ENCODE results near the gene HAUS5. TPM values are rescaled to one million over a fixed set of nuclear protein-coding genes. Genes with fewer than 3 reads are reported as not detected.

Gene HAUS5
- total RNA-seq, 1 donor from 2014 or later: 43.1 TPM

DNA sequence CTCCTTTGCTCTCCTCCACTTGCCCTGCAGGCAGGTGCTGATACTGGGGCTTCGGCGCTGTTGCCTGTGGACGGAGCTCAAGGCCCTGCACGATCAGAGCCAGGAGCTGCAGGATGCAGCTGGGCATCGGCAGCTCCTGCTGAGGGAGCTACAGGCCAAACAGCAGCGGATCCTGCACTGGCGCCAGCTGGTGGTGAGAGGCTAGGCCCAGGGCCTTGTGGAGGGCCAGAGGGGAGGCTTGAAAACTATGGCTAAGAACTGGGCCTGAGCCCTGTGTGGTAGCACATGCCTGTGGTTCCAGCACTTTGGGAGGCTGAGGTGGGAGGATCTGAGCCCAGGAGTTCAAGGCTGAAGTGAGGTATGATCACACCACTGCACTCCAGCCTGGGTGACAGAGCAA is 6.3 kb downstream of the HAUS5 start:
- no peak overlapping the region for H3K4me3 Mint-ChIP-seq (ENCODE audit: low read depth)
- no peaks in the 10 kb centered on the region for H3K4me1 Mint-ChIP-seq (ENCODE audit: low read depth)
- intact Hi-C loops (cut with micrococcal nuclease): no loop called here
- no peak overlapping the region for H3K27ac Mint-ChIP-seq
- no peaks in the 10 kb centered on the region for H3K27me3 Mint-ChIP-seq (ENCODE audit: low read depth)
- H3K9me3 Mint-ChIP-seq: no peaks in the 10 kb centered on the region
- no peak for DNase-seq (ENCODE audit: low spot score)
- peaks cover 17% of the 10 kb centered on the region for H3K36me3 Mint-ChIP-seq (ENCODE audit: low read depth)

DNA sequence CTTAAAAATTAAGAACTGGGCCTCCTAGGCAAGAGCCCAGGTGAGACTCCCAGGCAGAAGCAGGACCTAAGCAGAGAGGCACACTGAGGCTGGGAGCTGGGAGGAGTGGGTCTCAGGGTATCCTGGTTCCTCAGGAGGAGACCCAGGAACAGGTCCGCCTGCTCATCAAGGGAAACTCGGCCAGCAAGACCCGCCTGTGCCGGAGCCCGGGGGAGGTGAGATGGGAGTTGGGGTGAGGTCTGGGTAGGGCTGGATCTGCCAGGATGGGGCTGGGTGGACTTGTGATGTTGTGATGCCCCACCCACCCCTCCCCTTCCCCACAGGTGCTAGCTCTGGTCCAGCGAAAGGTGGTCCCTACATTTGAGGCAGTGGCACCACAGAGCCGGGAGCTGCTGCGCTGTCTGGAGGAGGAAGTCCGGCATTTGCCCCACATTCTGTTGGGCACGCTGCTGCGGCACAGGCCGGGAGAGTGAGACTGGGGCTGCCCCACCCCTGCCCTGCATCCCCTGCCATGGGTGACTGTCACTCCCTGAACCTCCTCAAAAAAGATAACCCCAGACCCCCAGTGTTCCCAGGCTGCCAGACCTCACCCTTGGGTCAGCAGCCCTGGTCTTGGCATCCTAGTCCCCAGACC is 6.9 kb downstream of the HAUS5 start:
- Mint-ChIP-seq H3K4me1 (ENCODE audit: low read depth) (no peaks in the 10 kb centered on the region), H3K27me3 (ENCODE audit: low read depth) (no peaks in the 10 kb centered on the region), H3K9me3 (no peaks in the 10 kb centered on the region), H3K27ac (no peak overlapping the region), H3K36me3 (ENCODE audit: low read depth) (peaks cover 17% of the 10 kb centered on the region), H3K4me3 (ENCODE audit: low read depth) (no peak overlapping the region)
- intact Hi-C loops (cut with micrococcal nuclease): no loop called here
- DNase-seq (ENCODE audit: low spot score): no peak

DNA sequence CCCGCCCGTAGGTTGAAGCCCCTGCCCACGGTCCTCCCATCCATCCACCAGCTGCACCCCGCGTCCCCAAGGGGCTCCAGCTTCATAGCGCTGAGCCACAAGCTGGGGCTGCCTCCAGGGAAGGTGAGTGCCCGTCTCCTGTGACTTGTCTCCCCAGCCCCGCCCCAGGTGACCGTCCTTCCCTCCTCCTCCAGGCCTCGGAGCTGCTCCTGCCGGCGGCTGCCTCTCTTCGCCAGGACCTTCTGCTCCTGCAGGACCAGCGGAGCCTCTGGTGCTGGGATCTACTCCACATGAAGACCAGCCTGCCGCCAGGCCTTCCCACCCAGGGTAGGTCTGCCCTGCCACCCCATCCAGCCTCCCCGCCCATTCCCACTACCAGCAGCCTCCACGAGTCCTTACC is 7.5 kb downstream of the HAUS5 start:
- Mint-ChIP-seq H3K4me3 (ENCODE audit: low read depth) (no peak overlapping the region), H3K4me1 (ENCODE audit: low read depth) (no peaks in the 10 kb centered on the region), H3K9me3 (no peaks in the 10 kb centered on the region), H3K36me3 (ENCODE audit: low read depth) (peaks cover 17% of the 10 kb centered on the region), H3K27me3 (ENCODE audit: low read depth) (no peaks in the 10 kb centered on the region), H3K27ac (no peak overlapping the region)
- intact Hi-C loops (cut with micrococcal nuclease): no loop called here
- no peak for DNase-seq (ENCODE audit: low spot score)

DNA sequence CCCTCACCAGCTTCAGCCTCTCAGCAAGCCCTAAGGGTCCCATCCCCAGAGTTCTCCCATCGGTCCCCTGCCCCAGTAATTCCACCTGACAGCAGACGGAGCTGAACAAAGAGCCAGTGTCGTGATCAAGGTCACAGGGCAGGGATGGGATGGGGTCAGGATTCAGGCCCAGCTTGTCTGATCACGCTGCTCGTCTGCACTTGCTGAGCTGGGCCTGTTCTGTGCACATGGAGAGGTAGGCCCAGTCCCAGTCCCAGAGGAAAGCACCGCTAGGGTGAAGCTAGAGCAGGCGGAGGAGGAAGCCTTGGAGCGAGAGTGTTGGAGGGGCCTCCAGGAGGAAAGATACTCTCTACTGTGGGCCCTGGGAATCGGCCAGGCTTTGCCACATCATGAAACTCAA is 9.2 kb downstream of the HAUS5 start:
- DNase-seq (ENCODE audit: low spot score): no peak
- H3K4me1 Mint-ChIP-seq (ENCODE audit: low read depth): peaks cover 2% of the 10 kb centered on the region
- H3K4me3 Mint-ChIP-seq (ENCODE audit: low read depth): no peak overlapping the region
- H3K27ac Mint-ChIP-seq: no peak overlapping the region
- no peaks in the 10 kb centered on the region for H3K27me3 Mint-ChIP-seq (ENCODE audit: low read depth)
- peaks cover 10% of the 10 kb centered on the region for H3K36me3 Mint-ChIP-seq (ENCODE audit: low read depth)
- no peaks in the 10 kb centered on the region for H3K9me3 Mint-ChIP-seq
- intact Hi-C loops (cut with micrococcal nuclease): no loop called here

DNA sequence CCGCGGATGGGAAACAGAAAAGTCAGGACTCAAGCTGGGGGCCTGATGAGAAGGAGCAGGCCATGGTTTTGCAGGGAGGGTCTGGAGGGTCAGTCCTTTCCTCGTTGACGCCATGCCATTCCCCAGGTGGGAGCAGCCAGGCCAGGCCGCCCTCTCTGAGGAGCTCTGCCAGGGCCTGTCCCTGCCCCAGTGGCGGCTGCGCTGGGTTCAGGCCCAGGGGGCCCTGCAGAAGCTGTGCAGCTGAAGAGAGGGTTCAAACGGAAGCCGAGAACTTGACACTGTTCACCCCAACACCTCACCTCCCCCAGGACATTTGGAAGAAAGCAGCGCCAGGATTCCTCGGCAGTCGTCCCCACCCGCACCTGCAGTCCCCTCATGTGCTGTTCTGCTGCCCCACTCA is 10.2 kb downstream of the HAUS5 start:
- H3K27ac Mint-ChIP-seq: no peak overlapping the region
- intact Hi-C loops (cut with micrococcal nuclease): no loop called here
- no peak for DNase-seq (ENCODE audit: low spot score)
- peaks cover 2% of the 10 kb centered on the region for H3K4me1 Mint-ChIP-seq (ENCODE audit: low read depth)
- H3K27me3 Mint-ChIP-seq (ENCODE audit: low read depth): no peaks in the 10 kb centered on the region
- H3K36me3 Mint-ChIP-seq (ENCODE audit: low read depth): peaks cover 10% of the 10 kb centered on the region
- H3K9me3 Mint-ChIP-seq: no peaks in the 10 kb centered on the region
- H3K4me3 Mint-ChIP-seq (ENCODE audit: low read depth): no peak overlapping the region

DNA sequence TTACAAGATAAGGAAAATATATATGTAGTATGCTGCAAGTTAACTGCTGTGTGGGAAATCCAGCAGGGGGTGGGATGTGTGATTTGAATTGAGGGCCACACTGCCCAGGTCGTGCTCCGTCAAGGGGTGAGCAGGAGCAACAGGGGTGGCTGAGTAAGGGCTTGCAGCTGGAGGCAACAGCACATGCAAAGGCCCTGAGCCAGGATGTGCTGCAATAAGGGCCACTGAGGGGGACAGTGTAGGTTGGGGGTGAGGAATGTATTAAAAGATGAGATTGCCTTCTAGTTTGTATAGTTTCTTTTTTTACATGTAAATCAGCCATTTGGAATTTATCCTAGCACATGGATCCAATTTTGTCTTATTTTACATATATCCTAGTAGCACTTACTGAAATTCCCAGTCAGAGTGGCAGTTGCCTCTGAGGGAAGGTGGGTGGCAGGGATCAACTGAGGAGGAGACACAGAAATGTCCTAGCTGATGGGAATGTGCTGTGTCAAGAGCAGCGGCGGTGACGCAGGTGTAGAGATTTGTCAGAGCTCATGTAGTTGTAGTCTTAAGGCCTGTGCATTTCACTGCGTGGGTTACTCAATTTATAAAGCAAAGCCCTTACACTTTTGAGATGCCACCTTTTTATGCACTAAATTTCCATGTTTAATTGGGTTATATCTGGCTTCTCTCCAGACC is 10.9 kb downstream of the HAUS5 start:
- Mint-ChIP-seq H3K36me3 (ENCODE audit: low read depth) (peaks cover 10% of the 10 kb centered on the region), H3K27me3 (ENCODE audit: low read depth) (no peaks in the 10 kb centered on the region), H3K4me1 (ENCODE audit: low read depth) (peaks cover 5% of the 10 kb centered on the region), H3K27ac (no peak overlapping the region), H3K4me3 (ENCODE audit: low read depth) (no peak overlapping the region), H3K9me3 (no peaks in the 10 kb centered on the region)
- intact Hi-C loops (cut with micrococcal nuclease): no loop called here
- DNase-seq (ENCODE audit: low spot score): no peak

DNA sequence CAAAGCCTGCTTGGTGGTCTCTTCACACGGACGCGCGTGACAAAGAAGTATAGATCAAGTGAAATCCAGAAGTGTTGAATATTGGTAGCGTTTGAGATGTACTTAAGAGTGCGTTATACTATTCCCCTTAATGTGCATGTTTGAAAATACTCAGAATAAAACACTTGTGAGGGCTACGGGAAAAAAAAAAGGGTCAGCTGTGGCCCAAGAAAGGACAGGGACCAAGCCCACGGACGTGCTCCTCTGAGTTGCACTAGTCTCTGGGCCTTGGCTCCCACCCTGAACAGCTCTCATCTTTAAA is 15.7 kb downstream of the HAUS5 start:
- intact Hi-C loops (cut with micrococcal nuclease): loop anchor here (1.0 kb wide), 3 partner anchors 16 to 82 kb away; partner anchors contain the start of gene HAUS5
- H3K36me3 Mint-ChIP-seq (ENCODE audit: low read depth): peaks cover 31% of the 10 kb centered on the region

DNA sequence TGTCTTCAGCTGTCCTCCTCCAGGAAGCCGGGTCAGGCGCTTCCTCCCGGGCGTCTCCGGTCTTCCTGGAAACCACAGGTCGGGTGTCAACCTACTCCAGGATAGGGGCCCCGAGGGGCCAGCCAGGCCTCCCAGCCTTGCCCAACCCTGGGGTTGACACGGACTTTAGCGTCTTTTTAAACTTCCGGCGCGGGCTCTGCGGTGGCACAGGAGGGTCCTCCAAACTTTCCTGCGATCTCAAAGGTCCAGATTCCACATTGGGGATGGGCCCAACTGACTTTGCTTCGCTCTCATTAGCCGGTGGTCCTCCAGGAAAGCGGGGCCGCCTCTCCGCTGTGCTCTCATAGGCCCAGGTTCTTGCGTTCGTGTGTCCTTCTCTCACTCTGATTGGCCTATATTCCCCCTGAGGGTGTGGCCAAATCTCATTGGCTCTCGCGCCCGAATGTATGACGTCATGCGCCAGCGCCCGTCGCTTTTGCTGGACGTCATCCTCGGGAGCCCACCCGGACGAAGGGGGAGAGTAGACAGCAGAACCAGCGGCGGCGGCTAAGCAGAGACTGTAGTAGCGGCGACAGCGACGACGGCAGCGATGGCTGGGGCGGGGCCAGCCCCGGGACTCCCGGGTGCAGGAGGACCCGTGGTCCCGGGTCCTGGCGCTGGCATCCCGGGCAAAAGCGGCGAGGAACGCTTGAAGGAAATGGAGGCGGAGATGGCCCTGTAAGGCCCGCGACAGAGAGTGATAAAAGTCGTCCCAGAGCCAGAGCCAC is 16.2 kb downstream of the HAUS5 start, which contains the start of gene RBM42:
Gene RBM42, plus strand, starts transcription at position 472 of the 767 bp plus-strand sequence. Its CDS starts 118 bp downstream, at position 590.
- intact Hi-C loops (cut with micrococcal nuclease): loop anchor here (1.0 kb wide), 3 partner anchors 16 to 82 kb away; partner anchors contain the start of gene HAUS5
- Mint-ChIP-seq H3K36me3 (ENCODE audit: low read depth) (peaks cover 34% of the 10 kb centered on the region), H3K27me3 (ENCODE audit: low read depth) (no peaks in the 10 kb centered on the region), H3K4me1 (ENCODE audit: low read depth) (peaks cover 14% of the 10 kb centered on the region), H3K9me3 (no peaks in the 10 kb centered on the region), H3K27ac (peak within 1 kb of the TSS; percentile 99), H3K4me3 (ENCODE audit: low read depth) (peak within 1 kb of the TSS; percentile 100)
- peak; percentile 97 for DNase-seq (ENCODE audit: low spot score)

More for the DNA sequence above, 15.7 kb downstream of the HAUS5 start:
- no peaks in the 10 kb centered on the region for H3K27me3 Mint-ChIP-seq (ENCODE audit: low read depth)
- peaks cover 14% of the 10 kb centered on the region for H3K4me1 Mint-ChIP-seq (ENCODE audit: low read depth)
- no peaks in the 10 kb centered on the region for H3K9me3 Mint-ChIP-seq
- H3K27ac Mint-ChIP-seq: peak overlapping the region; percentile 99
- H3K4me3 Mint-ChIP-seq (ENCODE audit: low read depth): peak overlapping the region; percentile 100
- DNase-seq (ENCODE audit: low spot score): no peak

DNA sequence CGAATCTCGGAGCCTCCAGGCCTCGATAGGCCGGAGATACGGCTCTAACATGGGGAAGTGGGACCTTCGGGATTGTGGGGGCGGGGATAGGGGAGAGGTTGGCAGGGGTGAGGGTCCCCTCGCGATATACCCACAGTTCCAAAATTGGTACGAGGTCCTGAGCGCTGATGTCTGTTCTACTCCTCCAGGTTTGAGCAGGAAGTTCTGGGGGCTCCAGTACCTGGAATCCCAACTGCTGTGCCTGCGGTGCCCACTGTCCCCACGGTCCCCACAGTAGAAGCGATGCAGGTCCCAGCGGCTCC is 16.7 kb downstream of the HAUS5 start:
- Mint-ChIP-seq H3K9me3 (no peaks in the 10 kb centered on the region), H3K4me3 (ENCODE audit: low read depth) (peak overlapping the region; percentile 100), H3K27me3 (ENCODE audit: low read depth) (no peaks in the 10 kb centered on the region), H3K4me1 (ENCODE audit: low read depth) (peaks cover 14% of the 10 kb centered on the region), H3K36me3 (ENCODE audit: low read depth) (peaks cover 39% of the 10 kb centered on the region), H3K27ac (peak overlapping the region; percentile 99)
- no peak for DNase-seq (ENCODE audit: low spot score)
- intact Hi-C loops (cut with micrococcal nuclease): no loop called here

DNA sequence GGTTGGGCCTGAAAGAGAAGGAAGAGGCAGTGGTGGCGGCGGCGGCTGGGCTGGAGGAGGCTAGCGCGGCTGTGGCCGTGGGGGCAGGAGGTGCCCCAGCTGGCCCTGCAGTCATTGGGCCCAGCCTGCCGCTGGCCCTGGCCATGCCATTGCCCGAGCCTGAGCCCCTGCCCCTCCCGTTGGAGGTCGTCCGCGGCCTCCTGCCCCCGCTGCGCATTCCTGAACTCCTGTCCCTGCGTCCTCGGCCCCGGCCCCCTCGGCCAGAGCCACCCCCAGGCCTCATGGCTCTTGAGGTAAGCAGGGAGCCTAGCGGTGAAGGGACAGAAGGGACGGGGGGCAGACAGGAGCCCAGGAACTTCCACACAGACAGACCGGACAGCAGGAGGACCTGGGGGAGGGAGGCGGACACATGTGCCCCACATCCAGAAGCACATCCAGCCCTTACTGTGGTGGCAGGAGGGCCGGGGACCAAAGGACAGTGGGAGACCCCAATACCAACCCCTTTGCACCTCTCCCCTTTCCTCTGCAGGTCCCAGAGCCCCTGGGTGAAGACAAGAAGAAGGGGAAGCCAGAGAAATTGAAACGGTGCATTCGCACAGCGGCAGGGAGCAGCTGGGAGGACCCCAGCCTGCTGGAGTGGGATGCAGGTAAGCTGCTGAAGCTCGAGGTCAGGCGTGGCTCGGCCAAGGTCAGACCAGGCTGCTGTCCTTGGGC is 21.3 kb downstream of the HAUS5 start:
- H3K27ac Mint-ChIP-seq: no peak overlapping the region
- H3K9me3 Mint-ChIP-seq: no peaks in the 10 kb centered on the region
- intact Hi-C loops (cut with micrococcal nuclease): no loop called here
- H3K36me3 Mint-ChIP-seq (ENCODE audit: low read depth): peaks cover 69% of the 10 kb centered on the region
- H3K4me3 Mint-ChIP-seq (ENCODE audit: low read depth): no peak overlapping the region
- DNase-seq (ENCODE audit: low spot score): no peak
- H3K27me3 Mint-ChIP-seq (ENCODE audit: low read depth): no peaks in the 10 kb centered on the region
- peaks cover 6% of the 10 kb centered on the region for H3K4me1 Mint-ChIP-seq (ENCODE audit: low read depth)

DNA sequence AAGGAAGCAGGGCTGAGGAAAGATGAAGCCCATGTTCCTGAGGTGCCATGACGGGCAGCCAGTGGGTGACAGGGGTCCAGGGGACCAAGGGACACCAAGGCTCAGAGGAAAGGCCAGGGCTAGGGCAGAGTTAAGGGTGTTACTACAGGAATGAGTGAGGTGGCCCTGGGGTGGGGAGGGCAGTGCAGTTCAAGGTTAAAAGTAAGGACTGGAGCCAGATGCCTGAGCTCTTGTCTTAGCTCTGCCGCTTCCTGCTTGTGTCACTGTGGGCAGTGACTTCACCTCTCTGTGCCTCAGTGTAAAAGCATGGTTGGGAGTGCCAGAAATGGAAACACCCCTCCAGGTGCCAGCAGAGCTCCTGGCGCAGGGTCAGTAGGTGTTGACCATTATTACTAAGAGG is 24.1 kb downstream of the HAUS5 start:
- no peak overlapping the region for H3K27ac Mint-ChIP-seq
- H3K4me3 Mint-ChIP-seq (ENCODE audit: low read depth): no peak overlapping the region
- H3K36me3 Mint-ChIP-seq (ENCODE audit: low read depth): peaks cover 54% of the 10 kb centered on the region
- intact Hi-C loops (cut with micrococcal nuclease): no loop called here
- H3K9me3 Mint-ChIP-seq: no peaks in the 10 kb centered on the region
- no peaks in the 10 kb centered on the region for H3K27me3 Mint-ChIP-seq (ENCODE audit: low read depth)
- DNase-seq (ENCODE audit: low spot score): no peak
- peaks cover 8% of the 10 kb centered on the region for H3K4me1 Mint-ChIP-seq (ENCODE audit: low read depth)

DNA sequence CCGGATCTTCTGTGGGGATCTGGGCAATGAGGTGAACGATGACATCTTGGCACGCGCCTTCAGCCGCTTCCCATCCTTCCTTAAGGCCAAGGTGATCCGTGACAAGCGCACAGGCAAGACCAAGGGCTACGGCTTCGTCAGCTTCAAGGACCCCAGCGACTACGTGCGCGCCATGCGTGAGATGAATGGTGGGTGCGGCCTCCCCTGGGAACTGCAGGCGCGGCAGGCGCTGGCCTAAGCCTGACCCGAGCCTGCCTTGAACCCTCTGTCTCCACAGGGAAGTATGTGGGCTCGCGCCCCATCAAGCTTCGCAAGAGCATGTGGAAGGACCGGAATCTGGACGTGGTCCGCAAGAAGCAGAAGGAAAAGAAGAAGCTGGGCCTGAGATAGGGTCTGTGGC is 24.6 kb downstream of the HAUS5 start:
- H3K9me3 Mint-ChIP-seq: no peaks in the 10 kb centered on the region

DNA sequence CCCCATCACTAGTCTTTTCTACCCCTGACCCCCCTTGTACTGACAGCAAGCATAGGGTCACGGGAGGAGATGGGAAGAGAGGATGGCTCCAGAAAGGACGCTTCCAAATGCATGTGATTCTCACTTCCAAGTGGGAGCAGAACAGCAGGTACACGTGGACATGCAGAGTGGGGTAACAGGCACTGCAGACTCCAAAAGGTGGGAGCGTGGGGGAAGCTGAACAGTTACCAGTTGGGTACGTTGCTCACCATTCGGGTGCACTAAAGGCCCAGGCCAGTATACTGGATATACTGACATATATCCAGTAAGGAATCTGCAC is 26.7 kb downstream of the HAUS5 start:
- intact Hi-C loops (cut with micrococcal nuclease): no loop called here
- Mint-ChIP-seq H3K36me3 (ENCODE audit: low read depth) (peaks cover 32% of the 10 kb centered on the region), H3K27me3 (ENCODE audit: low read depth) (no peaks in the 10 kb centered on the region)

More for the DNA sequence above, 24.6 kb downstream of the HAUS5 start:
- peaks cover 49% of the 10 kb centered on the region for H3K36me3 Mint-ChIP-seq (ENCODE audit: low read depth)
- H3K4me3 Mint-ChIP-seq (ENCODE audit: low read depth): no peak overlapping the region
- H3K27me3 Mint-ChIP-seq (ENCODE audit: low read depth): no peaks in the 10 kb centered on the region
- DNase-seq (ENCODE audit: low spot score): no peak
- no peak overlapping the region for H3K27ac Mint-ChIP-seq
- peaks cover 10% of the 10 kb centered on the region for H3K4me1 Mint-ChIP-seq (ENCODE audit: low read depth)
- intact Hi-C loops (cut with micrococcal nuclease): no loop called here

More for the DNA sequence above, 26.7 kb downstream of the HAUS5 start:
- DNase-seq (ENCODE audit: low spot score): no peak
- Mint-ChIP-seq H3K9me3 (no peaks in the 10 kb centered on the region), H3K4me3 (ENCODE audit: low read depth) (no peak overlapping the region), H3K4me1 (ENCODE audit: low read depth) (peaks cover 15% of the 10 kb centered on the region), H3K27ac (no peak overlapping the region)

Measured in activated T-helper 2 cell treated with anti-CD3 and anti-CD28 coated beads, Interferon-gamma antibody, Interleukin-2, Interleukin-4, amounts not matched to agents 10 μg/mL and 5 μg/mL and 100 μg/mL, durations not matched to agents 14 hours and 24 hours and 36 hours (primary cell).